GM12891 (cell line): ENCODE data around the gene HSPB6.

ENCODE experiments used
- DNase-seq: peaks from one replicate; pipeline ENCODE4 v3.0.0; 2011; ENCODE audit warnings: low spot score; ENCODE audit not compliant: insufficient read length
- FAIRE-seq: peaks from 2 replicates; lab custom pipeline; 2011; peaks lifted over from hg19 to GRCh38; lab: Jason Lieb, UNC
- PAX5 ChIP-seq: IDR thresholded peaks from 2 replicates; pipeline ENCODE4 v1.6.1; 2011; ENCODE audit warnings: low read length, moderate library complexity, mild to moderate bottlenecking; ENCODE audit not compliant: insufficient read depth, severe bottlenecking
- POLR2A ChIP-seq: IDR thresholded peaks from 2 replicates; pipeline ENCODE4 v1.6.1; 2011; ENCODE audit warnings: low read depth, low read length, control low read depth
- POLR2AphosphoS5 ChIP-seq: IDR thresholded peaks from 2 replicates; pipeline ENCODE4 v1.6.1; 2011; ENCODE audit warnings: low read depth, low read length, control low read depth
- POU2F2 ChIP-seq: IDR thresholded peaks from 2 replicates; pipeline ENCODE4 v1.6.1; 2011; ENCODE audit warnings: low read depth, mild to moderate bottlenecking, control low read depth, low read length, moderate library complexity
- SPI1 ChIP-seq: IDR thresholded peaks from 2 replicates; pipeline ENCODE4 v1.6.1; 2011; ENCODE audit warnings: low read depth, low read length, control low read depth
- TAF1 ChIP-seq: IDR thresholded peaks from 2 replicates; pipeline ENCODE4 v1.6.1; 2011; ENCODE audit warnings: low read depth, low read length, control low read depth

Gene HSPB6

GRCh38 chr19:35786299-35787160 lies 29.7 kb upstream of the HSPB6 start:
- DNase-seq: no peak
- TF ChIP-seq SPI1 (no peak), POLR2A (no peak)

GRCh38 chr19:35785339-35785627 lies 28.5 kb upstream of the HSPB6 start:
- DNase-seq (no peak), FAIRE-seq (no peak)
- TF ChIP-seq POLR2AphosphoS5 (no peak), PAX5 (no peak), POLR2A (no peak), POU2F2 (no peak), SPI1 (no peak), TAF1 (no peak)

More at GRCh38 chr19:35786299-35787160, 29.7 kb upstream of the HSPB6 start:
- FAIRE-seq: no peak

- DNase-seq (no peak), FAIRE-seq (no peak)
- no peak for TF ChIP-seq POU2F2
- TF ChIP-seq PAX5: no peak
- no peak for TF ChIP-seq POLR2AphosphoS5
- TF ChIP-seq TAF1: no peak
- TF ChIP-seq SPI1: no peak
- TF ChIP-seq POLR2A: no peak
These were observed 27.9 kb upstream of the HSPB6 start for GRCh38 chr19:35784503-35785338.

- no peak for DNase-seq
- no peak for FAIRE-seq
These were observed 26.9 kb upstream of the HSPB6 start for GRCh38 chr19:35783469-35784434.

GRCh38 chr19:35782589-35782988 lies 25.8 kb upstream of the HSPB6 start:
- FAIRE-seq: no peak
- no peak for TF ChIP-seq SPI1
- no peak for DNase-seq

More at GRCh38 chr19:35783469-35784434, 26.9 kb upstream of the HSPB6 start:
- TF ChIP-seq POLR2AphosphoS5 (no peak), PAX5 (no peak), TAF1 (no peak), POLR2A (no peak), POU2F2 (no peak), SPI1 (no peak)

- FAIRE-seq (no peak), DNase-seq (no peak)
- TF ChIP-seq POLR2AphosphoS5 (no peak), PAX5 (no peak), TAF1 (no peak), POLR2A (no peak), POU2F2 (no peak), SPI1 (no peak)
These were observed 24.8 kb upstream of the HSPB6 start for GRCh38 chr19:35781650-35782049.

GRCh38 chr19:35780717-35781116 lies 23.9 kb upstream of the HSPB6 start:
- FAIRE-seq: no peak
- no peak for DNase-seq
- TF ChIP-seq SPI1 (no peak), POLR2A (no peak), TAF1 (no peak), POU2F2 (no peak), POLR2AphosphoS5 (no peak), PAX5 (no peak)

- DNase-seq: no peak
- no peak for FAIRE-seq
- no peak for TF ChIP-seq POLR2A
- TF ChIP-seq TAF1: no peak
- TF ChIP-seq SPI1: no peak
- no peak for TF ChIP-seq PAX5
- no peak for TF ChIP-seq POLR2AphosphoS5
- no peak for TF ChIP-seq POU2F2
These were observed 23.2 kb upstream of the HSPB6 start for GRCh38 chr19:35780058-35780457.

GRCh38 chr19:35779033-35779432 lies 22.2 kb upstream of the HSPB6 start:
- FAIRE-seq (no peak), DNase-seq (no peak)
- TF ChIP-seq TAF1 (no peak), PAX5 (no peak), POLR2AphosphoS5 (no peak), POLR2A (no peak), POU2F2 (no peak), SPI1 (no peak)
